T-cell (primary cell): ENCODE data around the gene CKAP2L. TPM values are rescaled to one million over a fixed set of nuclear protein-coding genes. Genes with fewer than 3 reads are reported as not detected.

Experiments used
- ATAC-seq, 4 experiments: fragments of 200-7000 bp in 3 of 4; fragments of 150-1000 bp in 1 of 4; cut with Tn5 transposase; replicated peaks in 1 of 4; 1 replicate in 3 of 4; 2 replicates in 1 of 4; pipeline ENCODE4 v1.10.0; 2021; ENCODE audit warnings: moderate library complexity in 3 of 4, mild to moderate bottlenecking in 2 of 4, moderate number of reproducible peaks in 1 of 4
- CTCF ChIA-PET, 2 donors: fragments of 300-600 bp; sonication (Branson Sonifier 250); formaldehyde crosslinking; loops; one replicate each; lab custom pipeline; 2022; ENCODE audit warnings: antibody characterized with exemption in 2 of 2; lab: Charles Lee
- POLR2A ChIA-PET, 2 donors: fragments of 300-600 bp; sonication (Branson Sonifier 250); formaldehyde crosslinking; loops; one replicate each; lab custom pipeline; 2022; ENCODE audit warnings: antibody characterized with exemption in 2 of 2; lab: Charles Lee
- DNase-seq, 35 experiments: peaks; one replicate each; pipeline versions ENCODE4 v3.0.0 to v3.0.0-alpha.2; 2013 to 2023
- H3K27ac ChIP-seq: one replicate; pipeline ENCODE4 v1.5.1; 2013; ENCODE audit warnings: low read length
- H3K27me3 ChIP-seq, 2 experiments: replicated peaks in 1 of 2; 1 replicate in 1 of 2; 2 replicates in 1 of 2; pipeline versions ENCODE4 v1.6.1 to v1.7.0; 2013; ENCODE audit warnings: low read length in 1 of 2, mixed read lengths in 1 of 2; ENCODE audit not compliant: control insufficient read depth in 2 of 2, insufficient read depth in 2 of 2; ENCODE audit errors: extremely low read depth in 1 of 2
- H3K36me3 ChIP-seq, 2 donors: 1 replicate in 1 of 2; 2 replicates in 1 of 2; pipeline versions ENCODE4 v1.6.1 to v1.7.0; 2013; ENCODE audit warnings: low read length in 1 of 2; ENCODE audit not compliant: control insufficient read depth in 2 of 2, insufficient read depth in 1 of 2; ENCODE audit errors: extremely low read depth in 1 of 2
- H3K4me1 ChIP-seq, 2 experiments: 1 replicate in 1 of 2; 2 replicates in 1 of 2; pipeline versions ENCODE4 v1.6.1 to v1.7.0; 2013; ENCODE audit warnings: low read length in 2 of 2, mixed read lengths in 1 of 2; ENCODE audit not compliant: insufficient read depth in 2 of 2, control insufficient read depth in 1 of 2; ENCODE audit errors: extremely low read depth in 1 of 2
- H3K4me3 ChIP-seq, 2 donors: 1 replicate in 1 of 2; 2 replicates in 1 of 2; pipeline versions ENCODE4 v1.5.1 to v1.7.0; 2013; ENCODE audit warnings: mild to moderate bottlenecking in 2 of 2, low read length in 1 of 2, moderate library complexity in 1 of 2; ENCODE audit not compliant: control insufficient read depth in 1 of 2; ENCODE audit errors: extremely low read depth in 1 of 2
- H3K9me3 ChIP-seq: 2 replicates; pipeline ENCODE4 v1.7.0; 2013
- H3K27ac Mint-ChIP-seq, 2 donors: one replicate each; pipeline ENCODE4 v1.8.0; 2020 to 2021; ENCODE audit warnings: mild to moderate bottlenecking in 2 of 2, mixed read lengths in 2 of 2
- H3K27me3 Mint-ChIP-seq, 2 donors: one replicate each; pipeline ENCODE4 v1.8.0; 2021 to 2022; ENCODE audit warnings: mixed read lengths in 2 of 2
- H3K36me3 Mint-ChIP-seq: one replicate; pipeline ENCODE4 v1.8.0; 2021; ENCODE audit warnings: mixed read lengths
- H3K4me1 Mint-ChIP-seq, 3 donors: one replicate each; pipeline ENCODE4 v1.8.0; 2020 to 2022; ENCODE audit warnings: mixed read lengths in 3 of 3, mild to moderate bottlenecking in 1 of 3
- H3K4me3 Mint-ChIP-seq, 3 donors: one replicate each; pipeline ENCODE4 v1.8.0; 2020 to 2022; ENCODE audit warnings: mild to moderate bottlenecking in 3 of 3, mixed read lengths in 3 of 3, moderate library complexity in 3 of 3
- H3K9me3 Mint-ChIP-seq, 3 donors: one replicate each; pipeline ENCODE4 v1.8.0; 2020 to 2022; ENCODE audit warnings: mixed read lengths in 3 of 3
- WGBS: methylation state at CpG from one replicate; pipeline ENCODE4 v1.1.5; 2013; ENCODE audit warnings: missing lambda C conversion rate; ENCODE audit not compliant: insufficient coverage; 5-methylcytosine and 5-hydroxymethylcytosine counted together
- total RNA-seq, 35 experiments: library from RNA in 6 of 35; stranded (reverse) in 6 of 35; fragments of 120-200 nt in 1 of 35; gene quantifications; one replicate each; pipeline versions ENCODE4 v1.2.1 to v1.2.4 and lab custom pipeline; 2013 to 2026

Gene CKAP2L
- total RNA-seq (1 to 10 TPM in 1 of 5 donors, under 1 TPM in 4; 0.22 to 1.5 (median 0.33) TPM), total RNA-seq (lab: John Stamatoyannopoulos, UW) (0 to 10.4 (median 0.25) reads per million in 29 experiments)
- 0.39 TPM for total RNA-seq (2013)

GRCh38 chr2:112764071-112765044 lies at the start of gene CKAP2L:
Gene CKAP2L (minus strand): TSS chr2:112764609. CDS start chr2:112764598, 11 bp downstream.
- ChIA-PET POLR2A (no interaction called here), CTCF (no interaction called here)
- Histone ChIP-seq H3K4me1 (peaks cover 9 to 16% of the 10 kb centered on the region in 2 experiments), H3K27me3 (no peaks in the 10 kb centered on the region), H3K4me3 (peak within 1 kb of the TSS; percentile 61 to 86), H3K36me3 (no peaks in the 10 kb centered on the region), H3K9me3 (no peaks in the 10 kb centered on the region), H3K27ac (peak within 1 kb of the TSS; percentile 39)
- peak; percentile 86 to 99 (median 96) for DNase-seq
- Mint-ChIP-seq H3K27me3 (no peaks in the 10 kb centered on the region), H3K27ac (peak within 1 kb of the TSS; percentile 62 to 64), H3K4me1 (peaks cover 28 to 40% (median 31%) of the 10 kb centered on the region in 3 donors), H3K9me3 (no peaks in the 10 kb centered on the region), H3K36me3 (no peaks in the 10 kb centered on the region), H3K4me3 (peak within 1 kb of the TSS; percentile 91 to 97 (median 94))
- WGBS = under 1% methylated on average over 74 of the region's 79 CpGs
- peak; percentile 99 to 100 (median 99) for ATAC-seq

- ATAC-seq (no peak), DNase-seq (no peak)
- Mint-ChIP-seq H3K36me3 (no peaks in the 10 kb centered on the region), H3K27me3 (no peaks in the 10 kb centered on the region), H3K9me3 (peaks cover 0 to 3% (median 3%) of the 10 kb centered on the region in 3 donors), H3K4me3 (no peak overlapping the region), H3K27ac (no peak overlapping the region), H3K4me1 (peaks cover 17 to 20% (median 18%) of the 10 kb centered on the region in 3 donors)
- Histone ChIP-seq H3K4me3 (no peak overlapping the region), H3K4me1 (peaks cover 2 to 16% of the 10 kb centered on the region in 2 experiments), H3K9me3 (no peaks in the 10 kb centered on the region), H3K27me3 (no peaks in the 10 kb centered on the region), H3K27ac (no peak overlapping the region), H3K36me3 (no peaks in the 10 kb centered on the region)
- ChIA-PET CTCF (no interaction called here), POLR2A (no interaction called here)
- WGBS = 92% methylated on average over 4 of the region's 10 CpGs
These were observed 49.0 kb upstream of the CKAP2L start for GRCh38 chr2:112813280-112813966.

GRCh38 chr2:112812318-112813267 lies 48.2 kb upstream of the CKAP2L start:
- no peak overlapping the region for H3K4me3 Mint-ChIP-seq
- CTCF ChIA-PET = interaction anchor here in 1 of 2 donors (0.7 kb wide), 1 partner anchor 44 kb away, joined by 4 read pairs; no protein-coding TSS in a partner anchor
- H3K9me3 Mint-ChIP-seq = peaks cover 3 to 6% (median 3%) of the 10 kb centered on the region in 3 donors
- peak overlapping the region in 1 of 2 donors; percentile 2 for H3K27ac Mint-ChIP-seq
- POLR2A ChIA-PET = interaction anchor here in 1 of 2 donors (0.6 kb wide), 1 partner anchor 90 kb away, joined by 3 read pairs; no protein-coding TSS in a partner anchor
- DNase-seq (no peak), ATAC-seq (no peak)
- no peak overlapping the region for H3K27ac ChIP-seq
- H3K27me3 ChIP-seq = no peaks in the 10 kb centered on the region
- H3K27me3 Mint-ChIP-seq = no peaks in the 10 kb centered on the region
- 64% methylated on average over 8 of the region's 14 CpGs for WGBS
- H3K36me3 Mint-ChIP-seq = peaks cover 2% of the 10 kb centered on the region
- no peaks in the 10 kb centered on the region for H3K36me3 ChIP-seq
- no peak overlapping the region for H3K4me3 ChIP-seq
- peaks cover 2 to 16% of the 10 kb centered on the region in 2 experiments for H3K4me1 ChIP-seq
- peaks cover 17 to 20% (median 18%) of the 10 kb centered on the region in 3 donors for H3K4me1 Mint-ChIP-seq
- H3K9me3 ChIP-seq = no peaks in the 10 kb centered on the region

GRCh38 chr2:112811841-112812306 lies 47.5 kb upstream of the CKAP2L start:
- Mint-ChIP-seq H3K4me1 (peaks cover 17 to 20% (median 18%) of the 10 kb centered on the region in 3 donors), H3K27ac (peak overlapping the region in 1 of 2 donors; percentile 46), H3K36me3 (peaks cover 7% of the 10 kb centered on the region), H3K4me3 (no peak overlapping the region), H3K9me3 (peaks cover 5 to 8% (median 6%) of the 10 kb centered on the region in 3 donors), H3K27me3 (no peaks in the 10 kb centered on the region)
- ChIA-PET CTCF (no interaction called here), POLR2A (interaction anchor here in 1 of 2 donors (0.6 kb wide), 1 partner anchor 91 kb away, joined by 3 read pairs; no protein-coding TSS in a partner anchor)
- WGBS = 21% methylated on average over 2 of the region's 7 CpGs
- no peak overlapping the region for H3K4me3 ChIP-seq
- peak in 1 of 35 experiments; percentile 20 for DNase-seq
- H3K27me3 ChIP-seq = no peaks in the 10 kb centered on the region
- peak in 2 of 4 experiments; percentile 15 to 39 for ATAC-seq
- no peak overlapping the region for H3K27ac ChIP-seq
- no peaks in the 10 kb centered on the region for H3K36me3 ChIP-seq
- H3K9me3 ChIP-seq = no peaks in the 10 kb centered on the region
- H3K4me1 ChIP-seq = peaks cover 2 to 16% of the 10 kb centered on the region in 2 experiments

GRCh38 chr2:112811276-112811831 lies 46.9 kb upstream of the CKAP2L start:
- peak overlapping the region in 1 of 2 donors; percentile 21 for H3K27ac Mint-ChIP-seq
- ChIA-PET POLR2A (interaction anchor here in 1 of 2 donors (0.6 kb wide), 2 partner anchors 91 to 342 kb away, joined by 3 read pairs; no protein-coding TSS in a partner anchor), CTCF (no interaction called here)
- Histone ChIP-seq H3K27ac (no peak overlapping the region), H3K36me3 (no peaks in the 10 kb centered on the region), H3K4me1 (peaks cover 2 to 16% of the 10 kb centered on the region in 2 experiments), H3K4me3 (no peak overlapping the region), H3K9me3 (no peaks in the 10 kb centered on the region), H3K27me3 (no peaks in the 10 kb centered on the region)
- peaks cover 7% of the 10 kb centered on the region for H3K36me3 Mint-ChIP-seq
- H3K4me3 Mint-ChIP-seq = no peak overlapping the region
- DNase-seq (no peak), ATAC-seq (no peak)
- no peaks in the 10 kb centered on the region for H3K27me3 Mint-ChIP-seq
- H3K9me3 Mint-ChIP-seq = peaks cover 5 to 8% (median 6%) of the 10 kb centered on the region in 3 donors
- WGBS = 90% methylated on average over 3 of the region's 3 CpGs
- peaks cover 17 to 20% (median 18%) of the 10 kb centered on the region in 3 donors for H3K4me1 Mint-ChIP-seq
